GM18519 (cell line): ENCODE measurements around the gene PTPRN2.

ENCODE experiments used
- ATAC-seq: cut with Tn5 transposase; IDR thresholded peaks from one replicate; pipeline ENCODE4 v1.9.1; 2021; ENCODE audit warnings: mild to moderate bottlenecking, moderate library complexity; ENCODE audit not compliant: unreplicated experiment, low FRiP score

The PTPRN2 gene

GRCh38 chr7:157561816-157562410, 1025.7 kb downstream of the PTPRN2 start:
- ATAC-seq = no peak

- no peak for ATAC-seq
These were observed 1026.2 kb downstream of the PTPRN2 start for GRCh38 chr7:157561523-157561785.

- no peak for ATAC-seq
These were observed 1026.7 kb downstream of the PTPRN2 start for GRCh38 chr7:157560710-157561522.

- ATAC-seq = no peak
These were observed 1027.4 kb downstream of the PTPRN2 start for GRCh38 chr7:157560258-157560654.

- ATAC-seq = no peak
These were observed 1027.9 kb downstream of the PTPRN2 start for GRCh38 chr7:157559596-157560257.

GRCh38 chr7:157558875-157559595, 1028.6 kb downstream of the PTPRN2 start:
- ATAC-seq = no peak

- ATAC-seq = no peak
These were observed 1029.1 kb downstream of the PTPRN2 start for GRCh38 chr7:157558516-157558874.

- no peak for ATAC-seq
These were observed 1029.6 kb downstream of the PTPRN2 start for GRCh38 chr7:157558061-157558460.

- ATAC-seq = no peak
These were observed 1030.4 kb downstream of the PTPRN2 start for GRCh38 chr7:157557263-157557662.

GRCh38 chr7:157556642-157556944, 1031.0 kb downstream of the PTPRN2 start:
- no peak for ATAC-seq

- ATAC-seq = no peak
These were observed 1031.5 kb downstream of the PTPRN2 start for GRCh38 chr7:157555944-157556641.

GRCh38 chr7:157555313-157555712, 1032.3 kb downstream of the PTPRN2 start:
- ATAC-seq = no peak

- ATAC-seq = no peak
These were observed 1033.0 kb downstream of the PTPRN2 start for GRCh38 chr7:157554393-157555238.

GRCh38 chr7:157553256-157553655, 1034.4 kb downstream of the PTPRN2 start:
- ATAC-seq = no peak

GRCh38 chr7:157552295-157552993, 1035.2 kb downstream of the PTPRN2 start:
- no peak for ATAC-seq

GRCh38 chr7:157551325-157552070, 1036.1 kb downstream of the PTPRN2 start:
- no peak for ATAC-seq

- ATAC-seq = no peak
These were observed 1037.0 kb downstream of the PTPRN2 start for GRCh38 chr7:157550300-157551275.
